Smooth muscle cell (in vitro differentiated cells): ENCODE results near the gene CADPS. TPM values are rescaled to one million over a fixed set of nuclear protein-coding genes. Genes with fewer than 3 reads are reported as not detected.
A peak's percentile ranks its signal among the peaks of the same experiment; 100 is the strongest.

Experiments used
- DNase-seq: peaks from one replicate; lab custom pipeline; 2025; ENCODE audit not compliant: unreplicated experiment; lab: John Stamatoyannopoulos, UW
- H2AFZ ChIP-seq: fragments of 200-600 bp; sonication (generic); 2 replicates; pipeline ENCODE4 v1.6.0; 2016; ENCODE audit warnings: antibody characterized with exemption, low read depth, mild to moderate bottlenecking
- H3F3A ChIP-seq: fragments of 200-600 bp; sonication (generic); 2 replicates; pipeline ENCODE4 v1.6.0; 2017; ENCODE audit warnings: antibody characterized with exemption, low read depth
- H3K27ac ChIP-seq: fragments of 200-600 bp; sonication (generic); 2 replicates; pipeline ENCODE4 v1.5.1; 2016; ENCODE audit warnings: low read depth, mild to moderate bottlenecking
- H3K27me3 ChIP-seq: fragments of 200-600 bp; sonication (generic); 2 replicates; pipeline ENCODE4 v1.6.1; 2016; ENCODE audit warnings: low read depth, mild to moderate bottlenecking
- H3K36me3 ChIP-seq: fragments of 200-600 bp; sonication (generic); 2 replicates; pipeline ENCODE4 v1.5.1; 2016; ENCODE audit warnings: low read depth
- H3K4me1 ChIP-seq: fragments of 200-600 bp; sonication (generic); 2 replicates; pipeline ENCODE4 v1.5.1; 2016; ENCODE audit warnings: low read depth
- H3K4me2 ChIP-seq: fragments of 200-600 bp; sonication (generic); 2 replicates; pipeline ENCODE4 v1.6.0; 2016; ENCODE audit warnings: mild to moderate bottlenecking
- H3K4me3 ChIP-seq: fragments of 200-600 bp; sonication (generic); 2 replicates; pipeline ENCODE4 v1.5.1; 2016; ENCODE audit warnings: mild to moderate bottlenecking
- H3K79me2 ChIP-seq: fragments of 200-600 bp; sonication (generic); 2 replicates; pipeline ENCODE4 v1.6.0; 2016; ENCODE audit warnings: low read depth, mild to moderate bottlenecking
- H3K9ac ChIP-seq: fragments of 200-600 bp; sonication (generic); 2 replicates; pipeline ENCODE4 v1.6.0; 2016; ENCODE audit warnings: low read depth
- H3K9me3 ChIP-seq: fragments of 200-600 bp; sonication (generic); replicated peaks from 2 replicates; pipeline ENCODE4 v1.5.1; 2016; ENCODE audit warnings: low read depth
- H4K20me1 ChIP-seq: fragments of 200-600 bp; sonication (generic); 2 replicates; pipeline ENCODE4 v1.6.0; 2016; ENCODE audit warnings: low read depth
- WGBS: methylation state at CpG from one replicate; pipeline ENCODE4 v1.1.7; 2016; ENCODE audit warnings: low lambda C conversion rate; 5-methylcytosine and 5-hydroxymethylcytosine counted together
- polyA plus RNA-seq: library from polyadenylated mRNA; unstranded; fragments of >200 nt; fragmentation: Nextera tagmentation; extraction: Ambion mirVana; gene quantifications from 2 replicates; pipeline ENCODE4 v1.2.1, GENCODE V29; 2016
- total RNA-seq: library from RNA; depleted of rRNA; stranded (reverse); fragments of >200 nt; gene quantifications from 2 replicates; pipeline ENCODE4 v1.2.3, GENCODE V29; 2014
- TF ChIP-seq, protein P1 (sequence below): fragments of 200-600 bp; sonication (generic); IDR thresholded peaks from 2 replicates; pipeline ENCODE4 v1.5.1; 2017; ENCODE audit warnings: borderline replicate concordance, mild to moderate bottlenecking, antibody characterized with exemption; ENCODE audit not compliant: insufficient read depth, poor library complexity, severe bottlenecking

CADPS gene
- total RNA-seq: 11.2 and 38.4 TPM in 2 replicates
- 4.4 and 5.1 TPM in 2 replicates for polyA plus RNA-seq

DNA sequence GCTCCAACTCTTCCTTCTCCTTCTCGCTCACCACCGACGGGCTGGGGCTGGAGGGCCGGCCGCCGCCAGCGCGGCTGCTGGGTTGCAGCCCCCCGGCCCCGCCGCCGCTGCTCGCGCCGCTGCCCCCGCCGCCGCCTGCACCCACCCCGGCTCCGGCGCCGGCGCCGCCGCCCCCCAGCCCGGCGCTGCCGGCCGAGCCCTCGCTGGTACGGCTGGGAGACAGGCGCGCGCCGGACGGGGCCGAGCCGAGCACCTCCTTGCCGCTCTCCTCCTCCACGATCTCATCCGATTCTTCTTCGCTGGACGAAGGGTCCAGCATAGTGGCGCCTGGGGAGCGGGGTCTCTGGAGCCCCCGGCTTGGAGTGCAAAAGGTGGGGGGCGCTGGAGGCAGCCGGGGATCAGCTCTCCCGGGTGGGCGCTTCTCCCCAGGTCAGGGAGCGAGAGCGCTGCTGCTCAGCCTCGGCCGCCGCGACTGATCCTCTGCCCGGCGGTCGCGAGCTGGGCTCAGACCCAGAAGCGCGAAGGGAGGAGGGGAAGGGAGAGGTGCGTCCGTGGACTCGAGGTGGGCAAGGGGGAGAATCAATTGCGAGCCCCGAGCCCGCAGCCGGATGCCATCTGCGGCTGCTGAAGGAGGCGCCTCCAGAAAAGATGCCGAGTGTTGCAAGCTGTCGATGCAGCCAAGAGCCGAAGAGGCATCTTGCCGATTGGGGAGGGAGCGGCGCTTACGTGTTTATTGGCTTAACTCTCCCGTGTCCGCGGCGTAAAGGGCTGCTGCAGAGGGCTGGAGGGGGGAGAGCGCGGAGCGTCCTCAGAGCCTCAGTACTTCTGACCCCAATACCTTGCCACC, at the start of gene CADPS:
Gene CADPS, minus strand, starts transcription at position 706 of the 847 bp plus-strand sequence. Its CDS starts 387 bp downstream, at position 319.
- Histone ChIP-seq H3K36me3 (no peaks in the 10 kb centered on the region), H4K20me1 (no peaks in the 10 kb centered on the region), H3K27me3 (peaks cover 28% of the 10 kb centered on the region), H3K27ac (no peak within 1 kb of the TSS), H3K79me2 (no peaks in the 10 kb centered on the region), H3F3A (no peaks in the 10 kb centered on the region), H3K9me3 (no peaks in the 10 kb centered on the region), H3K4me1 (peaks cover 17% of the 10 kb centered on the region), H3K4me2 (peak within 1 kb of the TSS; percentile 94), H2AFZ (peak within 1 kb of the TSS; percentile 56), H3K4me3 (peak within 1 kb of the TSS; percentile 65), H3K9ac (no peak within 1 kb of the TSS)
- DNase-seq: no peak
- TF ChIP-seq, protein P1, sequence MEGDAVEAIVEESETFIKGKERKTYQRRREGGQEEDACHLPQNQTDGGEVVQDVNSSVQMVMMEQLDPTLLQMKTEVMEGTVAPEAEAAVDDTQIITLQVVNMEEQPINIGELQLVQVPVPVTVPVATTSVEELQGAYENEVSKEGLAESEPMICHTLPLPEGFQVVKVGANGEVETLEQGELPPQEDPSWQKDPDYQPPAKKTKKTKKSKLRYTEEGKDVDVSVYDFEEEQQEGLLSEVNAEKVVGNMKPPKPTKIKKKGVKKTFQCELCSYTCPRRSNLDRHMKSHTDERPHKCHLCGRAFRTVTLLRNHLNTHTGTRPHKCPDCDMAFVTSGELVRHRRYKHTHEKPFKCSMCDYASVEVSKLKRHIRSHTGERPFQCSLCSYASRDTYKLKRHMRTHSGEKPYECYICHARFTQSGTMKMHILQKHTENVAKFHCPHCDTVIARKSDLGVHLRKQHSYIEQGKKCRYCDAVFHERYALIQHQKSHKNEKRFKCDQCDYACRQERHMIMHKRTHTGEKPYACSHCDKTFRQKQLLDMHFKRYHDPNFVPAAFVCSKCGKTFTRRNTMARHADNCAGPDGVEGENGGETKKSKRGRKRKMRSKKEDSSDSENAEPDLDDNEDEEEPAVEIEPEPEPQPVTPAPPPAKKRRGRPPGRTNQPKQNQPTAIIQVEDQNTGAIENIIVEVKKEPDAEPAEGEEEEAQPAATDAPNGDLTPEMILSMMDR: no peak
- 1% methylated on average over 75 of the region's 85 CpGs for WGBS

GRCh38 chr3:62923066-62923465, 47.9 kb upstream of the CADPS start:
- Histone ChIP-seq H2AFZ (no peak overlapping the region), H3K27ac (peak overlapping the region; percentile 35), H3K4me2 (peak overlapping the region; percentile 35), H3F3A (peaks cover 3% of the 10 kb centered on the region), H3K9ac (no peak overlapping the region), H3K36me3 (no peaks in the 10 kb centered on the region), H3K27me3 (no peaks in the 10 kb centered on the region), H3K9me3 (no peaks in the 10 kb centered on the region), H3K4me1 (no peaks in the 10 kb centered on the region), H4K20me1 (no peaks in the 10 kb centered on the region), H3K79me2 (no peaks in the 10 kb centered on the region), H3K4me3 (no peak overlapping the region)
- no peak for DNase-seq
- TF ChIP-seq, protein P1: no peak
- WGBS: 17% methylated on average over 2 of the region's 2 CpGs

- Histone ChIP-seq H3K9me3 (no peaks in the 10 kb centered on the region), H3K27me3 (no peaks in the 10 kb centered on the region), H3K36me3 (no peaks in the 10 kb centered on the region), H3K27ac (peak overlapping the region; percentile 35), H3K9ac (no peak overlapping the region), H3K4me2 (peak overlapping the region; percentile 13), H3K4me3 (no peak overlapping the region), H3K4me1 (no peaks in the 10 kb centered on the region), H2AFZ (no peak overlapping the region), H4K20me1 (no peaks in the 10 kb centered on the region), H3K79me2 (no peaks in the 10 kb centered on the region), H3F3A (peaks cover 3% of the 10 kb centered on the region)
- TF ChIP-seq, protein P1: no peak
- 28% methylated on average over 2 of the region's 2 CpGs for WGBS
- no peak for DNase-seq
Measured at GRCh38 chr3:62922326-62922725, 47.1 kb upstream of the CADPS start.

DNA sequence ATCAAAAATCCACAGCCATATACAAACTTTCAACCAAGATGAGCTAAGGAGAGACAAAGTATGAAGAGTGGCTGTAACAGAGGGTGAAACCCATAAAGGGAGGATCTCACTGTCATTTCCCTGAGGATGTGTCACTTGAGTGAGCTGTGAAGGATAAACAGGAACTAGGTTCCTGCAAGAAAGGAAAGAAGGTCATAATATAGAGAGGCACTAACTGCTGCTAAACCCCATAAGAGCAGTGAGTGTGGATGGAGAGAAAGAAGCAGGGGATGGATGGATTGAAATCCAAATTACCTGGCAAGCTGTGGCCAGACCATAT, 45.2 kb upstream of the CADPS start:
- no peak for DNase-seq
- TF ChIP-seq, protein P1: no peak
- no peaks in the 10 kb centered on the region for H4K20me1 ChIP-seq
- H3K79me2 ChIP-seq: no peaks in the 10 kb centered on the region
- no peak overlapping the region for H3K4me2 ChIP-seq
- H3K36me3 ChIP-seq: no peaks in the 10 kb centered on the region
- H2AFZ ChIP-seq: no peak overlapping the region
- H3F3A ChIP-seq: peaks cover 3% of the 10 kb centered on the region
- H3K4me1 ChIP-seq: no peaks in the 10 kb centered on the region
- H3K9ac ChIP-seq: no peak overlapping the region
- H3K9me3 ChIP-seq: no peaks in the 10 kb centered on the region
- H3K27me3 ChIP-seq: no peaks in the 10 kb centered on the region
- H3K27ac ChIP-seq: no peak overlapping the region
- no peak overlapping the region for H3K4me3 ChIP-seq
